Embryonic facial prominence (tissue), 1 donor: ENCODE results near the gene FBXO34.
A peak's percentile ranks its signal among the peaks of the same experiment; 100 is the strongest.

Source experiments
- DNase-seq: peaks from one replicate; pipeline ENCODE4 v3.0.0-alpha.2; 2016; ENCODE audit errors: extremely low spot score

Gene FBXO34

DNA sequence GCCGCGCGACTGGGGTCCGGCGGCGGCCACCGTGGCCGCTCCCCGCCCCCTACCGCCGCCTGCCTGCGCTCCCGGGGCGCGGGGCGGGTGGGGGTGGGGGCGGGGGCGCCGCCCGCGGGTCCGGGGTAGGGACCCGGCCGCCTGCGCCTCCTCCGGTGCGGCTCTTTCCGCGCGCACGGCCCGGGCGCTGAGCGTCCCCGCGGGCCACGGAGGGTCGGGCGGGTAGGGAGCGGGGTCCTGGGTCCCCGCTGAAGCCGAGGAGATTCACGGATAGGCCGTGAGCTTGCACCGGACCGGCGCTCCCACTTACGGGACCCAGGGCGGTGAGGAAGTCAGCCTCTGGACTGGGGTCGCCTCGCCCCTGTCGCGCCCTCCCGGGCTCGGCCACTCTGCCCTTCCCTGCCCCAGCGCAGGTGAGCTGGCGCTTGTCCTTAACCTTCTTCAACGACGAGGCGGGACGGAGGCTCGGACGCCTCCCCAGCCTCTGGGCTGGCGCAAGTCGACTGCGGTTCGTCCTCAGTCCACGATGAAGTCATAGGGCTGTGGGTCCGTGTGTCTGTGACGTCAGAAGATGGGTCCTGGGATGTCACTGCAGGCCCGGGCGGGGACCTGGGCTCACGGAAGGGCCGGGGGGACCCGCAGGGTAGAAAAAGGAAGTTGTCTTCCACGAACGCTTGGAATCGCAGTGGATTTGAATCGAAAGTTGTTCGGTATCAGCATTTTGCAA, 514 bp downstream of the FBXO34 start:
- DNase-seq, result peak; percentile 78

DNA sequence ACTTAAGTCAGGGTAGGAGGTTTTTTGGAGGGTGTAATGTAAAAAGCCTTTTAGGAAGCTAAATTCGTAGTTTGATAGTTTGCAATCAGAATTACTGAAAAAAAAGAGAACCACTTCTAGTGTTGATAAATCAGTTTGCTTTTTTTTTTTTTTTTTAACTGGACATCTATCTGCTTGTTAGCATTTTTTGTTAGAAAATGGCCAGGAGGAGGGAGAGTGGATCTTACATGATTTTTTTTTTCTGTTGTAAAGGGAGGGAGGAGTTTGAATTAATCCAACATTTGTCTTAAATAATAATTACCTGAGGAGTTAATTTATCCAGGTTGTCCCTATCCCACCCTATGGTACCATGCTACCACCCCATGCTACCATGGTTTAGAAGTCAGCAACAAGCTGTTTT, 1.2 kb downstream of the FBXO34 start:
- no peak for DNase-seq

DNA sequence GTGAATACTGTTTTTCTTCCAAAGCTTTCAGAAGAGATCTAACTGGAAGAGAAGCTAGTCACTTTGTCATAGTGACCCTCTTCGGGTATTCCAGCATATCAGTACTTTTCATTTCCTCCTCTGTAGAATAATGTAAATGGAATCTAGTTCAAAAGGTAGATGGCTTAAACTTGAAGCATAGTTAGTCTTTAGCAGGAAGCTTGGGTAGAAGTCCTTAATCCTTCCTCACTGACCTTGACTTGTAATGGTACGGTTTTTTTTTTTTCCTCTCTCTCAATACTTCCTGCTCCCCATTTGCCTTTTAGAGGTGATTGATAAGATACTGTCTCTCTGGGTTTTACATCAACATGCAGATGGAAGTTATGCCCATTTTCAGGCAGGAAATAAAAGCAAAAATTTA, 1.7 kb downstream of the FBXO34 start:
- no peak for DNase-seq

DNA sequence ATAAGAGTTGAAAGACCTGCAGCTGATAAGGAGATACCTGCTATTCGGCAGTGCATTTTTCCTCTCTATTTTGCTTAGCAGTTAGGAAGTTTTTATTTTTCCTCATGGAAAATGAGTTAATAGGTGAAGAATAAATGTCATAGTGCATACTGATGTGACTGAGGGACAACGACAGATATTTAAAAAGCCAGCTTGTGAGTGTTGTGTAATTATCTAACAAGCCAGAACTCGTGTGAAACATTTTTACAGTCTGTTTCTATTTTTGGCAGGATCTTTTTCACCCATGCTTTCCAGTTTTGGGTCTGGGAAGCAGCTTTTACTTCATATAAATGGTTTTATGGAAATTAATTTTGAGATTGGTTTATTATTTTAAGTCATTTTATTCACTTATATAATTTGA, 2.9 kb downstream of the FBXO34 start:
- no peak for DNase-seq

DNA sequence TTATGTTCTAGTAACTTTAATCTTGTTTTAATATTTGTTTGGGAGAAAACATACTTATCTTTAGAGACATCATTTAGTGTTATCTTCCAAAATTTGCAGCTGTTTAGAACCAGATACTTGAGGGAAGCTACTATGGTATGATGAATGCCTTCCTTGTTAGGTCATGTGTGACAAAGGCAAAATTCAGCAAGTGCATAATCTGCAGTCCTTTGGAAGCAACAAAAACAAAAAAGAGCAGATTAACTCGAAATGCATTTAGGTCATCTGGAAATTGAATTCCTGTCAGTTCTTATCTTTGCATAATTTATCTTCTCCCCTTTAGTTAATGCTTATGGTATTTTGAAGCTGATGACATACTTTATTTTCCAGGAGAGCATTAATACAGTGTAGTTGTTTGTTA, 3.5 kb downstream of the FBXO34 start:
- DNase-seq, result no peak

DNA sequence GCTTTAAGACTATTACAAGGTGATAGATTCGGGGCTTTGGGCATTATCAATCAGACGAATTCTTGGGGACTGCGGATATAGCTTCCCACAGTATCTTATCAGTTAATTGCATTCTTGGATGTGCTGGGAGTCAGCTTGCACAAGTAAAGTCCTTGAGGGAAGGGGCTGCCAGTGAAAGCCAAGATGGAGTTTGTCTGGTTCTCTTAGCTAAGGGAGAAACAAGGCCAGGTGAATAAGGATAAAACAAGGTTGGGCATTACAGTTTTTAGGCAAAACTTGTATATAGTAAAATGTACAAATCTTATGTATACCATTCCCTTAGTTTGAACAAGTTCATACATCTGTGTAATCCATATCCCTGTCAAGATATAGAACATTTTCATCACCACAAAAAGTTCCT, 5.5 kb downstream of the FBXO34 start:
- no peak for DNase-seq

DNA sequence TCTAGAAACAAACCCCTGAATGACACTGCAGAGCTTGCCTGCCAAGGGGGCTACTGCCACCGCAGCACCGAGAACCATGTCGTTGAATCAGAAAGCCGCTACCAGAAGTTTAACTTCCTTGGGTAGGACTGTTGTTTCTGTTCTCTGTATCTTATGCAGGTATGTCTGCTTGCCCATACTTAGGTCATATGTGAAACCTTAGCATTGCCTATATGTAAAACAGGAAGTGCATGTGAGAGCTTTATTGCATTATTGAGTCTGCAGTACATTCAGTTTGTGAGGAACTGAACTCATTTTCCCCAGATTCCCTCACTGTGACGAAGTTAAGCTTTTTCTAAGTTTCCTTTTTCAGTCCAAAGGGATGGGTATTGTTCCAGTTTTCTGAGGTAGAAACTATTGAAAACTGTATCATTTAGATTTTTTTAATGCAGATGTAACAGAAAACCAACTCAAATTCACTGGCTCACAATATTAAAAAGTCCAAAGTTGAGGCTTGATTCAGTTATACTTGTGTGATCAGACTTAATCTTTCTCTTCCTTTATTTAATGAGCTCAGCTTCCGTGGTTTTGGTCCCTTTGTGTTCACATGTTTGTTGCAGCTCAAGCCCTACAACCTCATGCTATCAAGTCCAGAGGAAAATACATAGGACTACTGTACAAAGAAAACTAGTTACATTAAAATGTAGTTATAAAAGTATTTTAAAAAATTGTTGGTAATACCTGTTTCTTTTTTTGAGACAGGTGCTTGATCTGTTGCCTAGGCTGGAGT, 6.9 kb downstream of the FBXO34 start:
- no peak for DNase-seq

DNA sequence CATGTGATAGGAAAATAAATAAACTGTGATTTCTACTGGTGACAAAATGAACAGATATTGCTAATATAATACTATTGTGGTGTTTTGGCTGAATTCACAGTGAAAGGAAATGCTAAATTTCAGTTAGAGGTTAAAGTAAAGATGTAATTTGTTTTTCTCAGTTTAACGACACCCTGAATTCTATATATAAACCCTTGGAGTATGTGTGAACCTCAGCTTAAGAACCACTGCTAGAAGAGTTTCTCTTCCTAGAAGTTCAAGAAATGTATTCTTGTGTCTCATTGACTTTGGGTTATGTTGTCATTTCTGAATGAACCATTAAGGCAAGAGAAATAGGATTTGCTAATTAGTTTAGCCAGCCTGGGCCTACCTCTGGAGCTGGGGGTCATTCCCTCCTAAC, 8.2 kb downstream of the FBXO34 start:
- DNase-seq, result no peak

DNA sequence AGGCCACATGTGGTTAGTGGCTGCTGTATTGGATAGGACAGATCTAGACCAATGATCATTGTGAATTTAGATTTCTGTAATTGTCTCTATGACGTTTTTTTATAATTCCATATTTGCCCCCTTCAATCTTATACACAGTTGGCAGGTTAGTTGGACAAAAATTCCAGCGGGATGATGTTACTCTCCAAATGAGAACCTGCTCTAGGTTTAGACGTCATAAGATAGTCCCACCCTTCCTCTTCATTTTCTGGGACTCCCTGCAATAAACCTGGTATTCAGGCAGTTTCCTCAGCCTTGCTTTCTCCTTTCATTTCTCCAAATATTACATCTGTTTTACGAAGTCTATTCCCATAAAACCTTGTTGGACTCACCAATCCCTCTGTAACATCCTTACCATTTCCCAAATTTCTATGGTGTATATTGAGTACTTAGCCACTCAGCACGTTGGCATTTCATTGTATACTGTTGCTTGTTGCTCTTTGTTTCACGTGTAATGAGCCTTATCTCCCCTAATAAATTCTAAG, 10.2 kb downstream of the FBXO34 start:
- no peak for DNase-seq

DNA sequence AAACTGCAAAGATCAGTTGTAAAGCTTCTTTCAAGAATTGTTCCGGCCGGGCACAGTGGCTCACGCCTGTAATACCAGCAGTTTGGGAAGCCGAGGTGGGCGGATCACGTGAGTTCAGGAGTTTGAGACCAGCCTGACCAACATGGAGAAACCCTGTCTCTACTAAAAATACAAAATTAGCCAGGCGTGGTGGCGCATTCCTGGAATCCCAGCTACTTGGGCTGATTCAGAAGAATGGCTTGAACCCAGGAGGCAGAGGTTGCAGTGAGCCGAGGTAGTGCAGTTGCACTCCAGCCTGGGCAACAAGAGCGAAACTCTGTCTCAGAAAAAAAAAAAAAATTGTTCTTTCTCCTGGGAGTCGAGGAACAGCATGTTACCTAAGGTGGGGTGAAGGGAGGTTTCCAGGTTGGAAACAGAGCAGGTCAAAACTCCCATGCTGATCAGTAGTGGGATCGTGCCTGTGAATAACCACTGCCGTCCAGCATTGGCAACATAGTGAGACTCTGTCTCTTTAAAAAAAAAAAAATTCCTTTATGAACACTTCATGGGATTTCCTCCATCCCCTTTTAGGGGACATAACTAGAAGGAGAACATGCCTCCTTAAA, 13.9 kb downstream of the FBXO34 start:
- no peak for DNase-seq

DNA sequence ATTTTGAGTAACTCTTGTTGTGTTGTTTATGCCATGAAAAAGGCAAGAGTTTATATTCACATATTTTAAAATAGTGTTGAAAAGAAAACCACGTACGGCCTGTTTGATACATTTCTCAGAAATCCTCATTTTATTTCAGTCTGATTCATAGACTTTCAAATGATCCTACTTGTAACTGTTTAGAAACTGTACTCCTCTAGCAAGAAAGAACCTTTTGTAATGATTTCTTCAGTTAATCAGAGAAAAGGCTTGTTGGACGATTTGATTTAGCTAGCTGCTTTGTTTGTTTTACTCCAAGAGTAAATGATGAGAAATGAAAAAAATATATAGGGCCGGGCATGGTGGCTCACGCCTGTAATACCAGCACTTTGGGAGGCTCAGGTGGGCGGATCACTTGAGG, 17.2 kb downstream of the FBXO34 start:
- DNase-seq, result no peak

DNA sequence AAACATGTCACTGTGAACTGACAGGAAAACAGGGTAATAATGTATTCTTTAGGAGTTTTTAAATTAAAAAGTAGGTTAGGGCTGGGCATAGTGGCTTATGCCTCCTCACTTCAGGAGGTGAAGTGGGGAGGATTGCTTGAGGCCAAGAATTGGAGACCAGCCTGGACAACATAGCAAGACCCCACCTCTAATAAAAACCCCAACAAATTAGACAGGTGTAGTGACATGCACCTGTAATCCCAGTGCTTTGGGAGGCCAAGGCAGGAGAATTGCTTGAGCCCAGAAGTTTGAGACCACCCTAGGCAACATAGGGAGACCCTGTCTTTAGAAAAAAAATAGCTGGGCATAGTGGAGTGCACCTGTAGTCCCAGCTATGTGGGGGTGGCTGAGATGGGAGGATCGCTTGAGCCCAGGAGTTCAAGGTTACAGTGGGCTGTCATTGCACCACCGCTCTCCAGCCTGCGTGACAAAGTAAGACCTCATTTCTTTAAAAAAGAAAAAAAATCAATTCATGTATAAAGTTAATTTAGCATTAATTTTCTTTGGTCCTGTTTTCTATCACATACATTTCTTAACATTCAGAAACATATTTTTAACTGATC, 20.4 kb downstream of the FBXO34 start:
- DNase-seq, result no peak

DNA sequence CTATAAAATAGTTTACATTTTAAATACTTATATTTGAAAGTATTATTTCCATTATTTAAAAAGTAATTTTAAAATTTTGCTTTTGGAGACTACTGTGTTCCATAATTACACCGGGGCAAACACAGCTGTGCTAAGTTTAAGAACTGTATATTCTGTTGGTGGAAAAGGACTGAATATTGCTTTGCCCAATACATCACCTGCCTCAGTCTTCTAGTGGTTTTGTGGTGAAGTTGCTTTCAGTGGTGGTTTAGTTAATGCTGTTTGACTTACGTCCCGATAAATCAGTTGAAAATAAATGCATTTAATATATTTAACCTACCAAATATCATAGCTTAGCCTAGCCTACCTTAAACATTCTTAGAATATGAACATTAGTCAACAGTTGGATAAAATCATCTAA, 23.4 kb downstream of the FBXO34 start:
- no peak for DNase-seq

DNA sequence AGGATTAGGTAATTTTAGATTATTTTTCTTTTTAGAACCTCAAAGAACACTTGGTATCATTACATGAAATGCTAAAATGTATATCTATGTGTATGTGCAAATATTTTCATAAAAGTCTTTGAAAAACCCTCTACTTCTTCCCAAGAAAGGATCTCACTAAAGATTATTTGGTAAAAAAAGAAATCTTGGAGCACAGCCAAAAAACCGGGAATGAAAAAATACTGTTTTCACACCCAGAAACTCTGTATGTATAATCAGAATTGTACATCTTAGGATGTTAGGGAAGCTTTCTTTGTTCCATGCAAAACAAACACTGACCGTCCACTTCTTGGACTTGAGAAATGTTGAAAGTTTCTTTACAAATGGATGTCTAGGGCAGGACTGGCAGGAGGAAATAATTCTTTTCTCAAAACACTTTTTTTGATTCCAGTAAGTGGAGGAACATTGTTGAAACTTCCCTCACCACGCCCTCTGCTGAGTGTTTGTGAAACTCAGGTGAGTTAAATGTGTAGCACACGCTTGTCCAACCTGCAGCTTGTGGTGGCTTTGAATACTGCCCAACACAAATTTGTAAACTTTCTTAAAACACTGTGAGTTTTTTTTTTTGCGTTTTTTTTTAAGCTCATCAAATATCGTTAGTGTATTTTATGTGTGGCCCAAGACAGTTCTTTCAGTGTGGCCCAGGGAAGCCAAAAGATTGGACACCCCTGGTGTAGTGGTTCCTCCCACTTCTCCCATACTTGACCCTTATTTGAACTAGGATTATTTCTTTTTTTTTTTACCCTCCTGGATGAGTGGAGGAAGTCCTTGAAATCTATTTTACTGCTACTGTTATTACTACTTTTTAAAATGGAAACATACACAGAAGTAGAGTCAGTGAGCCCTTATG, 26.6 kb downstream of the FBXO34 start:
- DNase-seq, result no peak

DNA sequence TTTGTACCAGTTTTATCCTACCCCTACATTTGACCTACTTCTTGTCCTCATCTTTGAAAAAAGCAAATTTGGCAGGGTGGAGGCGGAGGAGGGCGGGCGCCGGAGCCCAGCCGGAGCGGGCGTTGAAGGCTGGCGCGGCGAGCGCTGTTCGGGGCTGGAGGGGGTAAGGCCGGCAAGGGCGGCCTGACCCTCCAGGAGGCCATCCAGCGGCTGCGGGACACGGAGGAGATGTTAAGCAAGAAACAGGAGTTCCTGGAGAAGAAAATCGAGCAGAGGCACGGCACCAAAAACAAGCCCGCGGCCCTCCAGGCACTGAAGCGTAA, 27.2 kb downstream of the FBXO34 start:
- no peak for DNase-seq

DNA sequence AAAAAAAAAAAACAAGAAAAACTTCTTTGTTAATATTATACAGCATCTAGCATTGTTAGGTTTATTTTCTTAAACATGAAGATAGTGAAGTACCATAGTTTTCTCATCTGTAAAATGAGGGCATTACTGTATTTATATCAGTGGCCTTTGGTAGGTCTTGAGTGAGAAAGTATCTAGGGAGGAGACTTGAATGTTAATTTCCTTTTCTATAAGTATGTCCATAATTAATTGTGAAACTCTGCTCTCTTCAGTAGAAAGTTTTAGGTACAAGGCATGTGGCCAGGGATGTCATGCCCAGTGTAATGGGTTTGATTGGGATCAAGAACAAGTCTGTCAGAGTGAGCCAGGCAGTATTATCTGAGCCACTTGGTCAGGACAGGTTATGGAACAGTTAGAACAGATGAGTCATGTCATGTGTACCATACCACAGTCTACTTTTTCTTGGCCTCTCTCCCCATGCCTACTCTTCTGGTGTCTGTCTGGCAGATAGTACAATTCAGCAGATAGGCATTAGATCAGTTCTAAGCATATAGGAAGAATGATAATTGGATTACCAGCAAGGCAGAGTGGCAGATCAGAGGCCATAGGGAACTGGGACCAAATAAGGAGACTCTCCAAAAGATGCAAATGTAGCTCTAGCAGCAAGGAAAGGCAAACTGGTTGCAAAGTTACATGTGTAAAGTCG, 30.4 kb downstream of the FBXO34 start:
- no peak for DNase-seq

DNA sequence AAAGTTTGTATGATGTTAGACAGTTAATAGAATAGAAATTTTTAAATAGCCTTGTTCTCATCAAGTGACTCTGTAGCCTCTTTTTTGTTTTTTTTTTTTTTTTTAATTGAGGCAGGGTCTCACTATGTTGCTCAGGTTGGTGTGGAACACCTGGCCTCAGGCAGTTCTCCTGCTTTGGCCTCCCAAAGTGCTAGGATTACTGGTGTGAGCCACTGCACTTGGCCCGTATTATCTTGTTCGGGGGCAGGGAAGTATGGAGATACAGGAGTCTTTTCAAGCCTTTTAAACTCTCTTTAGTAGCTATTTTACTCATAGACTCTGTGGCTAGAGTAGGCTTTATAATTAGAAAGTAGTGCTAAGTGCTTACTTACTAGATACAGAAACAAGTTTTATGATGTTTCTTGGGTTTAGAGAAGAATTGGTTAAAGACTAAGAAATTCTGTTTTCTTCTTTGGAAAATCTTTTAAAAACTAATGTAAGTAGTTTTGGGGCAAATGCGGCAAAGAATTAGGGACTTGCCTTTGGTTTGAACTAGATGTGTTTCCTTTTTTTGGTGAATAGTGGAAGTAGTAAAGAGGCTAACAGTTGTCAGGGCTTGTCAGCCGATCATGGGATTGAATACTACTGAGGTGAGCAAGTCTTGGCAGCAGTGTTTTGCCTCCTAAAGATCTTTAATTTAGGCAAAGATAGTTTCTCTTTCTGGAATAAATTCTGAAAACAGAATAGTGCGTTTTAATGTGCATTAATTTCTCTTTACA, 31.3 kb downstream of the FBXO34 start:
- DNase-seq, result no peak

DNA sequence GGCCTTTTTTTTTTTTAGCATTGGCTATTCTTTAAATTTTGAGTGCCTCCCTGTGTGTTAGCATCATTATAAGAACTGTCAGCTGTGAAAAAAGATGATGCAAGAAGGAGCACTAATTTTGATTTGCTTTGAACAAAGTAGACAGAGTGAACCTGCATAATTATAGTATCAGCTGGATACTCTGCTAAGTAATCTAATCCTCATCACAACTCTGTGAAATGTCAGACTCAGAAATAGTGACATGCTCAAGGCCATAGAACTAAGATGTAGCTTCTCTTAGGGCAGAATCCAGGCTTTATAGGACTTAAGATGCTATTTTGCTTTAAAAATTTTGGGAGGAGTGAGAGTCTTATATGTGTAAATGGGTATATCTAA, 31.9 kb downstream of the FBXO34 start:
- no peak for DNase-seq

DNA sequence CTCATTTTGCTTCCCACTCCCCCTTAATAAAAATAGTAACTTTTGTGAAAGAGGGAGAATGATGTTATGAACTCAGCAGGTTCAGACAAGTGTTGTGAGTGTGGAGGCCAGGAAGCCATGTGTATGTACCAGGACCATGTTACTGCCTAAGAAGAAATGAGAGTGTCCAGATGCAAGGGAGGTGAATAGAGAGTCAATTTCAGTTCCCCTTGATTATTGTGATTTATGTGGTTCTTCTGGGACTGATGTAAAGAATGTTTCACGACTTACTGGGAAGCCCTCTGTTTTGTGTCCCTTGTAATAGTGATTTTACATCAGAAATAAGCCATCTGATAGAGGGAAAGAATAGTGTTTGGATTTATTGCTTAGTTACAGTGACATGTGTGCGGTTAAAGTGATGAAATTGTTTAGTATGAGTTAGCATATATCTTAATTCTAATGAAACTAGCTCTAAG, 32.5 kb downstream of the FBXO34 start:
- DNase-seq, result no peak

DNA sequence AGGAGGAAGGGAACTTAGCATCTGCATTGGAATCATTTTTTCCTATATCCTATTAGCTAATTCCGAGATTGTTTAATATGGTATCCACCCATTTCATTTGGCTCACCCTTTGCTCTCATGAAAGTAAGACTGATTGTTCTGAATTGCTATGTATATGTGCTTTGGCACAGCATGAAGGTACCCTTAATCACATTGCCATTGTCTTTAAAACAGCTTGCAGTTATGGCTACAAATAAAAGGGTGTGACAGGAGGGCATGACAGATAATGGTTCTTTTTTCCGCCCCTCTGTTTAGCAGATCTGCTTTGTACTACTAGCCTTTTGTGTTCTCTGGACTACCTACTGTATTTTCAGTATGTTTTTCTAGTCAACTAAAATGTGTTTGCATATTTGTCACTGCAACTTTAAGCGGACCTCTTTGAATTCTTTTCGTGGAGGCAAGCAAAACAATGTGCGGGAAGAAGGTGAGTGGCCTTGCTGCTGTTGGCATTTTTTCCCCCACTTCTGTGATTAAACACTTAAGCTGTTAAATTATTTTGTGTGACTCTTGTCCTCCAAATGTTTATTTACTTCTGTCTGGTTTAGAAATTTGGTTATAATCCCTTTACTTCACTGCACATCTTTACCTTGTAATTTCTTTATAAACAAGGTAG, 35.8 kb downstream of the FBXO34 start:
- DNase-seq, result no peak
